Head of caudate nucleus (tissue), 42 donors: Measurements from ENCODE around the gene DYNC1I1.

Experiments
- DNase-seq, 42 donors: peaks; one replicate each; pipeline versions ENCODE4 v3.0.0 to v3.0.0-alpha.2; 2020 to 2021; ENCODE audit warnings: mixed read lengths in 7 of 42
- intact Hi-C: fragments of 100-400 bp; cut with DNase I; formaldehyde crosslinking; loops from one replicate; pipeline ENCODE4 v1.15.0; 2022

Gene DYNC1I1

GRCh38 chr7:96033009-96033598, 260.8 kb downstream of the DYNC1I1 start:
- no peak for DNase-seq
- intact Hi-C loops, result no loop called here

GRCh38 chr7:96034940-96035727, 262.8 kb downstream of the DYNC1I1 start:
- DNase-seq, result no peak
- intact Hi-C loops, result no loop called here

GRCh38 chr7:96040250-96040772, 268.0 kb downstream of the DYNC1I1 start:
- DNase-seq, result no peak

GRCh38 chr7:96041171-96041570, 268.8 kb downstream of the DYNC1I1 start:
- intact Hi-C loops, result no loop called here
- DNase-seq, result no peak

More at GRCh38 chr7:96040250-96040772, 268.0 kb downstream of the DYNC1I1 start:
- intact Hi-C loops, result no loop called here

- no peak for DNase-seq
Observed at GRCh38 chr7:96045181-96045580, 272.8 kb downstream of the DYNC1I1 start.

GRCh38 chr7:96045919-96046318, 273.6 kb downstream of the DYNC1I1 start:
- DNase-seq, result no peak
- intact Hi-C loops, result no loop called here

More at GRCh38 chr7:96045181-96045580, 272.8 kb downstream of the DYNC1I1 start:
- intact Hi-C loops, result no loop called here

GRCh38 chr7:96052289-96052688, 279.9 kb downstream of the DYNC1I1 start:
- intact Hi-C loops, result no loop called here
- DNase-seq, result no peak

GRCh38 chr7:96052860-96053470, 280.6 kb downstream of the DYNC1I1 start:
- no peak for DNase-seq
- intact Hi-C loops, result no loop called here

- intact Hi-C loops, result no loop called here
- DNase-seq, result no peak
Observed at GRCh38 chr7:96055717-96056116, 283.4 kb downstream of the DYNC1I1 start.

GRCh38 chr7:96059075-96059474, 286.7 kb downstream of the DYNC1I1 start:
- intact Hi-C loops, result no loop called here
- no peak for DNase-seq

GRCh38 chr7:96061009-96061408, 288.7 kb downstream of the DYNC1I1 start:
- DNase-seq, result no peak
- intact Hi-C loops, result no loop called here

- intact Hi-C loops, result no loop called here
Observed at GRCh38 chr7:96061844-96062243, 289.5 kb downstream of the DYNC1I1 start.

GRCh38 chr7:96067321-96067720, 295.0 kb downstream of the DYNC1I1 start:
- DNase-seq, result no peak
- intact Hi-C loops, result no loop called here

More at GRCh38 chr7:96061844-96062243, 289.5 kb downstream of the DYNC1I1 start:
- DNase-seq, result no peak

- no peak for DNase-seq
- intact Hi-C loops, result no loop called here
Observed at GRCh38 chr7:96069401-96069800, 297.0 kb downstream of the DYNC1I1 start.

- no peak for DNase-seq
- intact Hi-C loops, result loop anchor here (2.0 to 10.0 kb wide), 2 partner anchors 240 to 952 kb away; no protein-coding TSS in a partner anchor
Observed at GRCh38 chr7:96074871-96075270, 302.5 kb downstream of the DYNC1I1 start.

GRCh38 chr7:96075510-96076349, 303.4 kb downstream of the DYNC1I1 start:
- peak; percentile 49 to 89 (median 77) for DNase-seq
- intact Hi-C loops, result loop anchor here (2.0 to 10.0 kb wide), 2 partner anchors 239 to 951 kb away; no protein-coding TSS in a partner anchor

GRCh38 chr7:96076350-96076707, 304.0 kb downstream of the DYNC1I1 start:
- intact Hi-C loops, result loop anchor here (10.0 kb wide), 1 partner anchor 238 kb away; no protein-coding TSS in a partner anchor
- no peak for DNase-seq

- no peak for DNase-seq
- intact Hi-C loops, result no loop called here
Observed at GRCh38 chr7:96080027-96080426, 307.7 kb downstream of the DYNC1I1 start.
